ENCODE results near the gene EVX1.

GRCh38 chr7:27197137-27198042 lies 45.2 kb upstream of the EVX1 start:
- TF ChIP-seq CTCF (IDR thresholded peaks at IDR 0.05; ENCODE audit: low read length) (no peak), EZH2 (IDR thresholded peaks at IDR 0.05; ENCODE audit: borderline replicate concordance, low read length) (no peak)
